Activated CD8-positive, alpha-beta memory T cell treated with anti-CD3 and anti-CD28 coated beads, Interleukin-2, amount 10 ng/mL, durations not matched to agents 7 days and 5 days (primary cell): ENCODE measurements around the gene TBX4. TPM values are rescaled to one million over a fixed set of nuclear protein-coding genes. Genes with fewer than 3 reads are reported as not detected.
"Not testable (repeated sequence)": the region's sequence is repeated elsewhere in the genome, so short reads cannot be mapped to it uniquely, and the experiment has no call there.

ENCODE experiments used
- ATAC-seq: fragments of 150-1000 bp; cut with Tn5 transposase; one replicate; pipeline ENCODE4 v1.10.0; 2021; ENCODE audit warnings: moderate library complexity
- CTCF ChIA-PET: fragments of 350-600 bp; sonication (Branson Sonifier 250); formaldehyde crosslinking; loops from one replicate; lab custom pipeline; 2021; ENCODE audit warnings: antibody characterized with exemption; lab: Charles Lee
- DNase-seq: peaks from one replicate; pipeline ENCODE4 v3.0.0-alpha.2; 2020
- H3K27ac Mint-ChIP-seq: one replicate; pipeline ENCODE4 v1.8.0; 2021; ENCODE audit warnings: mild to moderate bottlenecking, mixed read lengths
- H3K27me3 Mint-ChIP-seq: one replicate; pipeline ENCODE4 v1.8.0; 2021; ENCODE audit warnings: mixed read lengths
- H3K36me3 Mint-ChIP-seq: one replicate; pipeline ENCODE4 v1.8.0; 2021; ENCODE audit warnings: mild to moderate bottlenecking, mixed read lengths
- H3K4me1 Mint-ChIP-seq: one replicate; pipeline ENCODE4 v1.8.0; 2021; ENCODE audit warnings: mixed read lengths
- H3K4me3 Mint-ChIP-seq: one replicate; pipeline ENCODE4 v1.8.0; 2021; ENCODE audit warnings: mild to moderate bottlenecking, moderate library complexity, mixed read lengths
- H3K9me3 Mint-ChIP-seq: one replicate; pipeline ENCODE4 v1.8.0; 2022; ENCODE audit warnings: low read depth, mixed read lengths
- total RNA-seq, 2 experiments: library from RNA; stranded (reverse); gene quantifications; one replicate each; pipeline ENCODE4 v1.2.3, GENCODE V29; 2021

TBX4 gene
- total RNA-seq, 2 experiments from 2014 or later, result not detected

DNA sequence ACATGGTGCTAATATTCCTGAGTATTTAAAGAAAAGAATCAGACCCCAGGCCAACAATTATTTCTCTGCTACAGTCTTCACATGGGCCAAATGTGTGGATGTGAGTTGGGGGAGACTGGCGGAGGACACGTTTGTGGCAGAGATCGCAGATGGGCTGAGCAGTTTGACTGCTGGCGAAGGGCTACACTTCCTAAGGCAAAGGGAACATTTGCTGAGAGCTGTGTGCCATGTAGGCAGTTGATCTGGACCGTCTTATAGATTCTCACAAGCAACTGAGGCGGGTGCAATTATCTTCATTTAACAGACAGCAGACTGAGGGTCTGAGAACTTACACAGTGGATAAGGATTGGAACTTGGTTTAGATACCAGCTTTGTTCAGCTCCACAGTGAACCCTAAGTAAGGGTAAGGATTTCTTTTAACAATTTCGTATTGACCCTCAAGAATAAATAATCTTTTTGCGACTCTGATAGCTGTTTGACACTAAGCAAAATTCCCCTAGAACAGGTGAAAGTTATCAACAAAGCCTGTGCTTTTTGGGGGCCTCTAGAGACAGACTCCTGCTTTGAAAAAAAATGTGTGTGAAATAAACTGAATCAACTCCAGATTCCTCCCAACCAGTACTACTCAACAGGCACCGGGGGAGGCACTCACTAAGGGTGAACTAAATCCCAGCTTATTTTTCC is 55.3 kb downstream of the TBX4 start:
- ATAC-seq (no peak), DNase-seq (no peak)
- Mint-ChIP-seq H3K9me3 (no peaks in the 10 kb centered on the region), H3K4me3 (no peak overlapping the region), H3K27me3 (peaks cover 53% of the 10 kb centered on the region), H3K27ac (no peak overlapping the region), H3K36me3 (no peaks in the 10 kb centered on the region), H3K4me1 (peaks cover 6% of the 10 kb centered on the region)
- CTCF ChIA-PET, result no interaction called here

DNA sequence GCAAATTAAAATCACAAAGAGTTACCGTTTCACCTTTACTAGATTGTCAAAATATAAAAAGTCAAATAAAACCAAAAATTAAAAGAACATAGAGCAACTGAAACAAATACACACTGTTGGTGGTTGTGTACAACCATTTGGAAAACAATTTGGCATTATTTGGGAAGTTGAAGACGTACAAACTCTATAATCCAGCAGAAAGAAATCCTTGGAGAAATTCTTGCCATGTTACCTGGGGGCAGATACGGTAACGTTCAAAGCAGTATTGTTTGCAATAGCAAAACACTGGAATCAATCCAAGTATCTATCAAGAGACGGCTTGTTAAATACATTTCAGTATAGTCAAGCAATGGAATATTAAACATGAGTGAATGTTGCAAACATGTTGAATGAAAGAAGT is 56.7 kb downstream of the TBX4 start:
- Mint-ChIP-seq H3K4me3 (no peak overlapping the region), H3K9me3 (no peaks in the 10 kb centered on the region), H3K27ac (no peak overlapping the region), H3K27me3 (peaks cover 53% of the 10 kb centered on the region), H3K36me3 (no peaks in the 10 kb centered on the region), H3K4me1 (peaks cover 6% of the 10 kb centered on the region)
- CTCF ChIA-PET, result no interaction called here
- ATAC-seq (no peak), DNase-seq (no peak)

DNA sequence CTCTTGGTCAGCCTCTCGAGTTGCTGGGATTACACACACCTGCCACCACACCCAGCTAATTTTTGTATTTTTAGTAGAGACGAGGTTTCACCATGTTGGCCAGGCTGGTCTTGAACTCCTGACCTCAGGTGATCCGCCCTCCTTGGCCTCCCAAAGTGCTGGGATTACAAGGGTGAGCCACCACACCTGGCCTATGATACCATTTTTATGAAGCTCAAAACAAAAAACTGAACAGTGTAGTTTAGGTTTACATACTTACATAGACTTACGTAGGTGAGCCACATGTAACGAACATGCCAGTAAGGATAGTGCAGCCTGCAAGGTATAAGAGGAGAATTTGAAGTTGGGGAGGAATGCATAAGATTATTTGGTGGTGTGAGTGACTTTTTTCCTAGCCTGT is 57.2 kb downstream of the TBX4 start:
- peaks cover 55% of the 10 kb centered on the region for H3K27me3 Mint-ChIP-seq
- CTCF ChIA-PET, H3K4me3 Mint-ChIP-seq, DNase-seq, H3K4me1 Mint-ChIP-seq, H3K9me3 Mint-ChIP-seq, H3K27ac Mint-ChIP-seq, H3K36me3 Mint-ChIP-seq, ATAC-seq: not testable (repeated sequence)

DNA sequence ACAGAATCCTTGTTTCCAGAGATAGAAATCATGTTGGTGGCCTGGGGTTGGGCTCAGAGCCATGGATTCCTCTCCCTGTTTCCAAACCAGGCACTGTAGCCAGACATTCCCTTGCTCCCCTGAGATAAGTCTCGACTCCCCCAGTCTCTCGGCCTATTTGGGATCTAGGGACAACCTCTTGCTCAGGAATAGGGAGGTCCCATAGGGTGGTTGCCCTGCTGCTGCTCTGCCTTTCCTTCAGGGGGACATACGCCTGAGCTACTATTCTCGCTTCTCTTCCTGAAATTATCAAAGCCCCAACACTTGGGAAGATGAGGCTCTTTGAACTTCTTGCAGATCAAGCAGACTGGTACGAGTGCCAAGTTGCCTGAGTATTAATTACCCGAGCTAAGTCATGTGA is 58.0 kb downstream of the TBX4 start:
- DNase-seq, result no peak
- CTCF ChIA-PET, result no interaction called here
- Mint-ChIP-seq H3K27me3 (peaks cover 50% of the 10 kb centered on the region), H3K27ac (no peak overlapping the region), H3K36me3 (no peaks in the 10 kb centered on the region), H3K9me3 (no peaks in the 10 kb centered on the region), H3K4me3 (no peak overlapping the region), H3K4me1 (no peaks in the 10 kb centered on the region)
- ATAC-seq, result no peak

DNA sequence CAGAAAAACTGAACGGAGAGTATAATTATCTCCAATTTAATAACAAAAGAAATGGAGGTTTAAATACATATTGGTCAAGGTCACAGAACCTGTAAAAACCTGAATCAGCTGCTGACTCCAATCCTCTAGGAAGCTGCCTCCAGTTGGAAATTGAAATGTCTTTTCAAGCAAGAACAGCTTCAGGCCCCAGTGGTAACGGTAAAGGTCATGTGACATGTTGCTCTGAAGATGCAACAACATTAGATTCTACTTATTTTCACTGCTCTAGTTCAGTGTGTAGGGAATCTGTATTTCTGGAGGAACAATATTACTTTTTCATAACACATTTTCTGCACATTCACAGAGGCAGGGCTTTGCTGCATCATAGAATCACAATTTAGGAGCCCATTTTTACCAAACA is 58.8 kb downstream of the TBX4 start:
- ATAC-seq (no peak), DNase-seq (no peak)
- H3K4me1 Mint-ChIP-seq, result no peaks in the 10 kb centered on the region
- CTCF ChIA-PET, result no interaction called here
- no peak overlapping the region for H3K4me3 Mint-ChIP-seq
- H3K27me3 Mint-ChIP-seq, result peaks cover 46% of the 10 kb centered on the region
- no peaks in the 10 kb centered on the region for H3K36me3 Mint-ChIP-seq
- H3K9me3 Mint-ChIP-seq, result no peaks in the 10 kb centered on the region
- no peak overlapping the region for H3K27ac Mint-ChIP-seq

DNA sequence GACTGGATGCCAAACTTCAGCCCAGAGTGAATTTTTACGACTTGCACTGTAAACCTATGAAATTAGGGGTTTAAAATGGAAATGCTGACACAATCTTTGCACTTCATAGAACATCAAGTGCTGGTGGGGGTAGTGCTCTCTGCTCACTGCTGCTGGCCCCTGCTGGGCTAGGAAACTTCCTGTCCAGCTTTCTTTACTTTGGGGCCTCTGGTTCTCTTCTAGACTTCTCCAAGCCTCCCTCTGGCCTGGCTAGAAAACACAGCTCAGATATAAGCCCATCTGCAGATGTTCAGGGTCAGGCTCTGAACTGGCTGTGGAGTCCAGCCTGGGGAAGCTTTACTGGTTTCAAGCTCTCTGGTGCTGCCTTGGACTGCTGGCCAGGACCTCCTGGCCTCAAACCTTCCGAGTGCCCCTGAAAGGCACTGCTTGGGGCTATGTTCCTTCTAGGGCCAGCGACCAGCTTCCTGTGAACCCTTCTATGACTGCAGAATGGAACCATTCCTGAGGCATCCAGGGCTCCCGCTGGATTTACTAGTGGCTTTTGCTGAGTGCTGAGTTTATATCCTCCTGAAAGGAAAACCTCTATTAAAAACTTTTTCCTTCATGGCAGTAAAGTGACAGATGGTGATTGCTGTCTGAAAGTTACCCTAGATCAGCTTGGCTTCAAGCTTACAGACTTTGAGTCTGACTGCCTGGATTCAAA is 59.4 kb downstream of the TBX4 start:
- Mint-ChIP-seq H3K36me3 (no peaks in the 10 kb centered on the region), H3K4me1 (no peaks in the 10 kb centered on the region), H3K9me3 (no peaks in the 10 kb centered on the region), H3K27me3 (peaks cover 45% of the 10 kb centered on the region), H3K27ac (no peak overlapping the region), H3K4me3 (no peak overlapping the region)
- ATAC-seq (no peak), DNase-seq (no peak)
- CTCF ChIA-PET, result no interaction called here

DNA sequence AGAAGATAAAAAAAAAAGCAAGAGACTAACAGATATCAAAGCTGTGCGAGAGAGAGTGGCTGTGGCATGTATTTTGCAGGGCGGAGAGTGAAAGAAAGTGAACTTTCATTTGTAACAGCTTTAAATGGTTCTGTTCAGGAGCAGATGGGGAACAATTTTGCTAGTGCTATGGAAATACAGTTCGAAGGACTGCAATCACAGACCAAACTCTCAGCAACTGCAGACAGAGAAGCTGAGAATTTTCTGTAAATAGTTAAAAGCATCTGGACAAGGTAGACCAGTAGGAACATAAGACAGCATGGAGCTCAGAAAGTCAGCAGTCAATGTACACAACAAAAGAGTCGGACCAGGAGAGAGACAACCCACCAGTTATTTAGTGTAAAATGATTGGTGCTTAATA is 62.3 kb downstream of the TBX4 start:
- Mint-ChIP-seq H3K4me1 (no peaks in the 10 kb centered on the region), H3K27me3 (peaks cover 50% of the 10 kb centered on the region), H3K9me3 (no peaks in the 10 kb centered on the region), H3K36me3 (no peaks in the 10 kb centered on the region), H3K27ac (no peak overlapping the region), H3K4me3 (no peak overlapping the region)
- DNase-seq (no peak), ATAC-seq (no peak)
- CTCF ChIA-PET, result interaction anchor here (0.8 kb wide), 1 partner anchor 16 kb away, joined by 3 read pairs; no protein-coding TSS in a partner anchor

DNA sequence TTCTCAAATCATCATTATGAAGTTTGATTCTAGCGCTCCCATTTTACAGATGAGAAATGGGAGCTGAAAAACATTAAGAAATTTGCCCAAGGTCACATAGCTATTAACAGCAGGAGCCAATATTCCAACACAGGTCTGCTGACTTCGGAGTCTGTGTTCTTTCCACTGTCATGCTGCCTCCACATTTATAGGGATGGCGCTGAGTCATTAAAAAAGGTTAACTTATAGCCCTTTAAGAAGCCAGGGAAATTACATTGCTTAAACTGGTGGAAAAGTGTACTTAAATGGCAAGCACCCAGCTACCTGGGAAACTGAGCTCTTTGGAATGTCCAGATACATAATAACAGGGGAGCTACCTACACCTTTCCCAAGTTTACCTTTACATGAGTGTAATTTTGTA is 65.0 kb downstream of the TBX4 start:
- CTCF ChIA-PET, result no interaction called here
- H3K27ac Mint-ChIP-seq, result no peak overlapping the region
- no peak overlapping the region for H3K4me3 Mint-ChIP-seq
- H3K36me3 Mint-ChIP-seq, result no peaks in the 10 kb centered on the region
- DNase-seq, result no peak
- H3K4me1 Mint-ChIP-seq, result no peaks in the 10 kb centered on the region
- H3K9me3 Mint-ChIP-seq, result no peaks in the 10 kb centered on the region
- peaks cover 48% of the 10 kb centered on the region for H3K27me3 Mint-ChIP-seq
- ATAC-seq, result no peak

DNA sequence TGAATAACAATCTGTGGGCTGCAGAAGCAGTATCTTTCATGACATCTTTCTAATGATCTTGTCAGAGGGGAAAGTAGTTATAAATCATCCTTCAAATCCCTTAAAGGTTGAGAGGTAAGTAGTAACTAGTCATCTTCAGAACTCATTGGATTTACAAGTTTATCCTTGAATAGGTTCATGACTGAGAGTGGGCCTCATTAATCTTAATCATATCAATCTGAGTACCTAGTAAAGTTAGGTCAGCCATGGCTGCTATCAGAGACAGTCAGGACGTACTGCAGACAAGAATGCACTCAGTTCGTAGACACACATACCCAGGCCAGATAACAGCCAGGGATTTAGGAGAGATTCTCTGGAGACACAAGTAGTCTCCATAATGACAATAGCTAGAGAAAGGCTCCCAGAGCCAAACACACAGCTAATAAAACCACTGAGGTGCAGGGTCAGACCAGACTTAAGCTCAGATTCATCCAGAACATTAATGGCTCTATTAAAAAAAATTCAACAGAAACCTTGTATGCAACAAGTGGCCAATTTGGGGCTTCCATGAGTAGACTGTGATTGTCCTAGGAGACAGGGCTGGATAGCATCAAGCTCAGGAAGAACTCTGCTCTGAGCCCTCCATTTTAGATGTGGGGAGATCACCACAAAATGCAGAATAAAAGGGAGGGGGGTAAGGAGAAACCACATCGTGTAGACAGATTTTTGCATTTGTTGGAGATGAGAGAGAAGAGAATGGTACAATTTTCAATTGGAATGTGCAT is 65.8 kb downstream of the TBX4 start:
- Mint-ChIP-seq H3K27ac (no peak overlapping the region), H3K4me3 (no peak overlapping the region), H3K9me3 (no peaks in the 10 kb centered on the region), H3K27me3 (peaks cover 52% of the 10 kb centered on the region), H3K4me1 (no peaks in the 10 kb centered on the region), H3K36me3 (no peaks in the 10 kb centered on the region)
- CTCF ChIA-PET, result no interaction called here
- no peak for DNase-seq
- ATAC-seq, result no peak

DNA sequence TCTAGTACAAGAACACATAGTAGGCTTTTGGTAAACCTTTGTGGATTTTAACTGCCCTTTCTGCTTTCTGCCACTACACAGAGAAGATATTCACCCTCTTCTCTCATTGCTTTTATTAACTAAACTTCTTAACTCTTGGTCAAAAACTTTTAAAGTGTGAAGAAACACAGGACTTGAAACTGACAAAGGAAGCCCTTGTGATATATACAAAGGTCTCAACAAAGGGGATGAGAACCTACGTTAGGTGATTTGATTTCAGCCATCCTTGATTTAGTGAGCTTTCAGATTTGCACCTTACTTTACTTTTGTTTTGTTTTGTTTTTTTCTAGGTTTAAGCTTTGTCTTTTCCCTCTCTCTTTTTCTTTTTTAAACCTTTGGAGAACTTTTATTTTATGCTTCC is 66.9 kb downstream of the TBX4 start:
- no peaks in the 10 kb centered on the region for H3K36me3 Mint-ChIP-seq
- CTCF ChIA-PET, result interaction anchor here (0.6 kb wide), 1 partner anchor 194 kb away, joined by 4 read pairs; no protein-coding TSS in a partner anchor
- H3K4me1 Mint-ChIP-seq, result no peaks in the 10 kb centered on the region
- H3K9me3 Mint-ChIP-seq, result no peaks in the 10 kb centered on the region
- no peak overlapping the region for H3K4me3 Mint-ChIP-seq
- peaks cover 59% of the 10 kb centered on the region for H3K27me3 Mint-ChIP-seq
- ATAC-seq (no peak), DNase-seq (no peak)
- H3K27ac Mint-ChIP-seq, result no peak overlapping the region

DNA sequence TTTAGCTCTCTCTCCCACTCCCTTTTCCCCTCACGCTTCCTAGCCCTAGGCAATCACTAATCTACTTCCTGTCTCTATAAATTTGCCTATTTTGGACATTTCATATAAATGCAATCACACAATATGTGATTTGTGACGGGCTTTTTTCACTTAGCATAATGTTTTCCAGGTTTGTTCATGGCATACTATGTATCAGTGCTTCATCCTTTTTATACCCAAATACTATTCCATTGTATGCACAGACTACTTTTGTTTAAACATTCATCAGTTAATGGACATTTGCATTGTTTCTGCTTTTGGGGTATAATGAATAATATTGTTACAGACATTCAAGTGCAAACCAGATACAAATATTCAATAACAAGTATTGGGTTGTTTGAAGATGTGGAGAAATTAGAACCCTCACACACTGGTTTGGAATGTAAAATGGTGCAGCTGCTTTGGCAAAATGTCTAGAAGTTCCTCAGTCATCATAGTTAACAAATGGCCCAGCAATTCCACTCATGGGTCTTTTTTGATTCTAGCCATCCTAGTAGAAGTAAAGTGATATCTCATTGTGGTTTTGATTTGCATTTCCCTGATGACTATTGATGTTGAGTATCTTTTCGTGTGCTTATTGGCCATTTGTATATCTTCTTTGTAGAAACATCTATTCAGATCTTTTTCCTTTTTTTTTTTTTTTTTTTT is 67.7 kb downstream of the TBX4 start:
- peaks cover 60% of the 10 kb centered on the region for H3K27me3 Mint-ChIP-seq
- no peak overlapping the region for H3K27ac Mint-ChIP-seq
- no peak for ATAC-seq
- CTCF ChIA-PET, result no interaction called here
- no peaks in the 10 kb centered on the region for H3K9me3 Mint-ChIP-seq
- no peaks in the 10 kb centered on the region for H3K4me1 Mint-ChIP-seq
- H3K36me3 Mint-ChIP-seq, result no peaks in the 10 kb centered on the region
- no peak overlapping the region for H3K4me3 Mint-ChIP-seq
- DNase-seq, result no peak

DNA sequence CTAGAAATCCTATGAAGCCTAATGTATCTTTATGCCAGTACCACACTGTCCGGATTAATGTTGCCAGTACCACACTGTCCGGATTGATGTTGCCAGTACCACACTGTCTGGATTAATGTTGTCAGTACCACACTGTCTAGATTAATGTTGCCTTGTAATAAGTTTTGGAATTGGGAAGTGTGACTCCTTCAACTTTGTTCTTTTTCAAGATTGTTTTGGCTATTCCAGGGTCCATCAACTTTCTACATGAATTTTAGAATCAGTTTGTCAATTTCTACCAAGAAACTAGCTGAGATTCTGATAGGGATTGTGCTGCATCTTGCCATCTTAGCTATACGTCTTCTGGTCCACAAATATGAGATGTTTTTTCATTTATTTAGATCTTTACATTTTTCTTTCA is 68.7 kb downstream of the TBX4 start:
- CTCF ChIA-PET, result no interaction called here

DNA sequence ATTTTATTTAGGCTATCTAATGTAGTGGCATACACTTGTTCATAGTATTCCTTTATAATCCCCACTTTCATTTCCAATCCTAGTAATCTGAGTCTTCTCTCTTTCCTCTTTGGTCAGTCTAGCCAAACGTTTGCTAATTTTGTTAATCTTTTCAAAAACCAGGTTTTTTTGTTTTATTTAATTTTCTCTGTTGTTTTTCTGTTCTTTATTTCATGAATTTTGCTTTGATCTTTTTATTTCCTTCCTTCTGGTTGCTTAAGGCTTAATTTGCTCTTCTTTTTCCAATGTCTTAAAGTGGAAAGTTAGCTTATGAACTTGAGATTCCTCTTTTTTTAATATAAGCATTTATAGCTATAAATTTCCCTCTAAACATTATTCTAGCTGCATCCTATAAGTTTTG is 69.9 kb downstream of the TBX4 start:
- H3K27ac Mint-ChIP-seq, result no peak overlapping the region
- CTCF ChIA-PET, result no interaction called here
- no peaks in the 10 kb centered on the region for H3K36me3 Mint-ChIP-seq
- no peak for ATAC-seq
- H3K9me3 Mint-ChIP-seq, result no peaks in the 10 kb centered on the region
- DNase-seq, result no peak
- H3K4me3 Mint-ChIP-seq, result no peak overlapping the region
- H3K4me1 Mint-ChIP-seq, result no peaks in the 10 kb centered on the region
- peaks cover 72% of the 10 kb centered on the region for H3K27me3 Mint-ChIP-seq

More for the DNA sequence above, 68.7 kb downstream of the TBX4 start:
- DNase-seq, result no peak
- Mint-ChIP-seq H3K9me3 (no peaks in the 10 kb centered on the region), H3K4me3 (no peak overlapping the region), H3K4me1 (no peaks in the 10 kb centered on the region), H3K27ac (no peak overlapping the region), H3K36me3 (no peaks in the 10 kb centered on the region), H3K27me3 (peaks cover 69% of the 10 kb centered on the region)
- no peak for ATAC-seq
